A549 (cell line): ENCODE measurements around the gene LRP6. TPM values are rescaled to one million over a fixed set of nuclear protein-coding genes. Genes with fewer than 3 reads are reported as not detected.

ENCODE experiments used
- ATAC-seq, 2 experiments: fragments of 200-7000 bp in 1 of 2; fragments of >200 bp in 1 of 2; cut with Nextera tagmentation in 1 of 2; cut with Tn5 transposase in 1 of 2; 3 replicates each; pipeline versions ENCODE4 v1.8.0 to v1.9.1; 2018 to 2020; ENCODE audit warnings: mild to moderate bottlenecking in 1 of 2, moderate library complexity in 1 of 2
- CTCF ChIA-PET: fragments of 300-600 bp; sonication (Branson Sonifier 250); formaldehyde crosslinking; extraction: SDS; loops from one replicate; lab custom pipeline; 2021; ENCODE audit warnings: antibody characterized with exemption, inconsistent platforms; lab: Yijun Ruan, JAX
- POLR2A ChIA-PET: fragments of 350-600 bp; formaldehyde crosslinking; extraction: SDS; loops from one replicate; lab custom pipeline; 2021; ENCODE audit warnings: antibody characterized with exemption, inconsistent platforms; lab: Yijun Ruan, JAX
- DNase-seq, 2 experiments: peaks; one replicate each; pipeline versions ENCODE4 v3.0.0 to v3.0.0-alpha.2; 2011 to 2016; ENCODE audit warnings: low read depth in 1 of 2, low spot score in 1 of 2
- FAIRE-seq: peaks from 2 replicates; lab custom pipeline; 2011; peaks lifted over from hg19 to GRCh38; lab: Jason Lieb, UNC
- H3K27ac ChIP-seq, 2 experiments: fragments of >200 bp; sonication (Bioruptor Twin); formaldehyde crosslinking; 3 replicates each; pipeline ENCODE4 v1.5.1; 2016 to 2017
- H3K4me1 ChIP-seq: fragments of >200 bp; sonication (Bioruptor Twin); formaldehyde crosslinking; 3 replicates; pipeline ENCODE4 v1.6.1; 2016
- H3K4me2 ChIP-seq: fragments of >200 bp; sonication (Bioruptor Twin); formaldehyde crosslinking; 3 replicates; pipeline ENCODE4 v1.6.1; 2016
- H3K4me3 ChIP-seq: fragments of >200 bp; sonication (Bioruptor Twin); formaldehyde crosslinking; 3 replicates; pipeline ENCODE4 v1.5.1; 2016
- H3K9me3 ChIP-seq: fragments of >200 bp; sonication (Bioruptor Twin); formaldehyde crosslinking; 3 replicates; pipeline ENCODE4 v1.6.1; 2016
- BHLHE40 ChIP-seq: IDR thresholded peaks from 2 replicates; pipeline ENCODE4 v1.6.1; 2012; ENCODE audit warnings: low read depth, low read length, inconsistent platforms
- CBX2 ChIP-seq: fragments of 200-600 bp; sonication (generic); IDR thresholded peaks from 2 replicates; pipeline ENCODE4 v1.6.1; 2016; ENCODE audit warnings: low read depth, mild to moderate bottlenecking, borderline replicate concordance
- EHF ChIP-seq: fragments of 250-450 bp; sonication (Bioruptor Pico); IDR thresholded peaks from 2 replicates; pipeline ENCODE4 v1.5.0; 2020; ENCODE audit warnings: mild to moderate bottlenecking
- EP300 ChIP-seq, 2 experiments: fragments of >200 bp; sonication (Bioruptor Twin); formaldehyde crosslinking; IDR thresholded peaks; 2 replicates in 1 of 2; 3 replicates in 1 of 2; pipeline ENCODE4 v1.6.1; 2016 to 2017
- FOSB ChIP-seq: fragments of 250-450 bp; sonication (Bioruptor Pico); IDR thresholded peaks from 2 replicates; pipeline ENCODE4 v1.5.0; 2020; ENCODE audit warnings: mild to moderate bottlenecking, moderate library complexity
- FOSL2 ChIP-seq, 2 experiments: fragments of 450-650 bp in 1 of 2; fragments of >200 bp in 1 of 2; sonication (Bioruptor Twin) in 1 of 2; formaldehyde crosslinking; IDR thresholded peaks; 2 replicates each; pipeline versions ENCODE4 v1.5.0 to v1.6.1; 2016 to 2020; ENCODE audit warnings: mild to moderate bottlenecking in 1 of 2, moderate library complexity in 1 of 2
- GATA3 ChIP-seq: IDR thresholded peaks from 2 replicates; pipeline ENCODE4 v1.6.1; 2012; ENCODE audit warnings: borderline replicate concordance
- HDAC2 ChIP-seq: fragments of 200-600 bp; sonication (generic); IDR thresholded peaks from 2 replicates; pipeline ENCODE4 v1.6.1; 2016
- HOXA7 ChIP-seq: fragments of 250-450 bp; sonication (Bioruptor Pico); IDR thresholded peaks from 2 replicates; pipeline ENCODE4 v1.5.0; 2020; ENCODE audit warnings: mild to moderate bottlenecking, moderate library complexity
- HOXB5 ChIP-seq: fragments of 250-450 bp; sonication (Bioruptor Pico); IDR thresholded peaks from 2 replicates; pipeline ENCODE4 v1.5.0; 2020; ENCODE audit warnings: mild to moderate bottlenecking, moderate library complexity
- JUNB ChIP-seq: fragments of >200 bp; sonication (Bioruptor Twin); formaldehyde crosslinking; IDR thresholded peaks from 2 replicates; pipeline ENCODE4 v1.6.1; 2016
- KDM1A ChIP-seq: fragments of 200-600 bp; sonication (generic); IDR thresholded peaks from 2 replicates; pipeline ENCODE4 v1.6.1; 2016; ENCODE audit warnings: low read depth, mild to moderate bottlenecking
- KDM5A ChIP-seq: fragments of 200-600 bp; sonication (generic); IDR thresholded peaks from 2 replicates; pipeline ENCODE4 v1.6.1; 2016; ENCODE audit warnings: antibody characterized with exemption, mild to moderate bottlenecking
- MAFK ChIP-seq: fragments of 450-650 bp; IDR thresholded peaks from 2 replicates; pipeline ENCODE4 v1.6.1; 2014; ENCODE audit not compliant: partially characterized antibody
- NFE2L2 ChIP-seq: fragments of 150-350 bp; conservative IDR thresholded peaks from 2 replicates; pipeline ENCODE4 v1.6.1; 2014; ENCODE audit warnings: low read length
- NPAS2 ChIP-seq: fragments of 250-450 bp; sonication (Bioruptor Pico); IDR thresholded peaks from 2 replicates; pipeline ENCODE4 v1.8.0; 2022; ENCODE audit warnings: mild to moderate bottlenecking, moderate library complexity, borderline replicate concordance
- PHF8 ChIP-seq: fragments of 200-600 bp; sonication (generic); IDR thresholded peaks from 2 replicates; pipeline ENCODE4 v1.6.1; 2016; ENCODE audit warnings: low read depth, mild to moderate bottlenecking, antibody characterized with exemption, moderate library complexity, borderline replicate concordance
- POLR2AphosphoS2 ChIP-seq: conservative IDR thresholded peaks from 2 replicates; pipeline ENCODE4 v1.6.1; 2012; ENCODE audit warnings: low read length, improper control_type of control experiment, inconsistent platforms
- RNF2 ChIP-seq: fragments of 200-600 bp; sonication (generic); IDR thresholded peaks from 2 replicates; pipeline ENCODE4 v1.6.1; 2016; ENCODE audit warnings: low read depth, mild to moderate bottlenecking, antibody characterized with exemption, moderate library complexity, borderline replicate concordance
- SMC3 ChIP-seq: fragments of >200 bp; sonication (Bioruptor Twin); formaldehyde crosslinking; IDR thresholded peaks from 3 replicates; pipeline ENCODE4 v1.6.1; 2018; ENCODE audit warnings: inconsistent platforms
- TFCP2L1 ChIP-seq: fragments of 250-450 bp; sonication (Bioruptor Pico); IDR thresholded peaks from 2 replicates; pipeline ENCODE4 v1.5.0; 2021; ENCODE audit warnings: mild to moderate bottlenecking
- ZC3H11A ChIP-seq: fragments of 450-650 bp; IDR thresholded peaks from 2 replicates; pipeline ENCODE4 v1.6.1; 2014; ENCODE audit warnings: antibody characterized with exemption, mild to moderate bottlenecking
- ZSCAN20 ChIP-seq: fragments of 250-450 bp; sonication (Bioruptor Pico); IDR thresholded peaks from 2 replicates; pipeline ENCODE4 v1.8.0; 2022; ENCODE audit warnings: mild to moderate bottlenecking, moderate library complexity
- WGBS: methylation state at CpG from one replicate; pipeline ENCODE4 v1.1.6; 2017; ENCODE audit errors: missing lambda C conversion rate; 5-methylcytosine and 5-hydroxymethylcytosine counted together
- polyA plus RNA-seq, 4 experiments: library from polyadenylated mRNA; depleted of rRNA in 3 of 4; stranded (reverse); fragments of >200 nt; fragmentation: RNase III in 1 of 4; extraction: RNeasy Plus Mini Kit Qiagen cat#74134 plus additional on column Dnase treatment in 1 of 4; gene quantifications; 2 replicates in 3 of 4; 3 replicates in 1 of 4; pipeline ENCODE4 v1.2.3, GENCODE V29; 2011 to 2017
- TF ChIP-seq, protein P1 (sequence below): fragments of 450-650 bp; IDR thresholded peaks from 2 replicates; pipeline ENCODE4 v1.6.1; 2014; ENCODE audit warnings: antibody characterized with exemption
- TF ChIP-seq, protein P2 (sequence below): fragments of >200 bp; sonication (Bioruptor Twin); formaldehyde crosslinking; IDR thresholded peaks from 3 replicates; pipeline ENCODE4 v1.5.1; 2016
- TF ChIP-seq, protein P3 (sequence below): IDR thresholded peaks from 2 replicates; pipeline ENCODE4 v1.6.1; 2012; ENCODE audit warnings: low read depth, borderline replicate concordance

Gene LRP6
- polyA plus RNA-seq, 2 of the 4 experiments (the other 2 are of a cell fraction), result 26.6 to 50.3 TPM

- DNase-seq (peak in 1 of 2 experiments; percentile 21), FAIRE-seq (no peak), ATAC-seq (peak in 1 of 2 experiments; percentile 79; a peak in 3 of 6 replicates)
- Histone ChIP-seq H3K27ac (no peak overlapping the region), H3K4me1 (peaks cover 36% of the 10 kb centered on the region), H3K9me3 (no peaks in the 10 kb centered on the region), H3K4me3 (no peak overlapping the region), H3K4me2 (peak overlapping the region; percentile 27)
- POLR2A ChIA-PET, result no interaction called here
- WGBS, result 74% methylated on average over 5 of the region's 5 CpGs
- CTCF ChIA-PET, result interaction anchor here (0.7 to 1.4 kb wide), 4 partner anchors 12 to 87 kb away, joined by 3 to 4 read pairs (median 4); no protein-coding TSS in a partner anchor
- TF ChIP-seq JUNB (no peak), HOXA7 (no peak), PHF8 (no peak), FOSL2 (IDR thresholded peaks at IDR 0.05) (no peak), FOSL2 (CRISPR knock-in tag; IDR thresholded peaks at IDR 0.05) (no peak), KDM5A (no peak), ZSCAN20 (CRISPR knock-in tag) (no peak), MAFK (no peak), FOSB (no peak), HDAC2 (no peak), RNF2 (no peak), EP300 (IDR thresholded peaks at IDR 0.05) (no peak), TFCP2L1 (CRISPR knock-in tag) (no peak), NPAS2 (CRISPR knock-in tag) (no peak), SMC3 (no peak), POLR2AphosphoS2 (no peak), HOXB5 (no peak), BHLHE40 (no peak)
- TF ChIP-seq, protein P1, sequence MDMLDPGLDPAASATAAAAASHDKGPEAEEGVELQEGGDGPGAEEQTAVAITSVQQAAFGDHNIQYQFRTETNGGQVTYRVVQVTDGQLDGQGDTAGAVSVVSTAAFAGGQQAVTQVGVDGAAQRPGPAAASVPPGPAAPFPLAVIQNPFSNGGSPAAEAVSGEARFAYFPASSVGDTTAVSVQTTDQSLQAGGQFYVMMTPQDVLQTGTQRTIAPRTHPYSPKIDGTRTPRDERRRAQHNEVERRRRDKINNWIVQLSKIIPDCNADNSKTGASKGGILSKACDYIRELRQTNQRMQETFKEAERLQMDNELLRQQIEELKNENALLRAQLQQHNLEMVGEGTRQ, result no peak
- TF ChIP-seq, protein P2, sequence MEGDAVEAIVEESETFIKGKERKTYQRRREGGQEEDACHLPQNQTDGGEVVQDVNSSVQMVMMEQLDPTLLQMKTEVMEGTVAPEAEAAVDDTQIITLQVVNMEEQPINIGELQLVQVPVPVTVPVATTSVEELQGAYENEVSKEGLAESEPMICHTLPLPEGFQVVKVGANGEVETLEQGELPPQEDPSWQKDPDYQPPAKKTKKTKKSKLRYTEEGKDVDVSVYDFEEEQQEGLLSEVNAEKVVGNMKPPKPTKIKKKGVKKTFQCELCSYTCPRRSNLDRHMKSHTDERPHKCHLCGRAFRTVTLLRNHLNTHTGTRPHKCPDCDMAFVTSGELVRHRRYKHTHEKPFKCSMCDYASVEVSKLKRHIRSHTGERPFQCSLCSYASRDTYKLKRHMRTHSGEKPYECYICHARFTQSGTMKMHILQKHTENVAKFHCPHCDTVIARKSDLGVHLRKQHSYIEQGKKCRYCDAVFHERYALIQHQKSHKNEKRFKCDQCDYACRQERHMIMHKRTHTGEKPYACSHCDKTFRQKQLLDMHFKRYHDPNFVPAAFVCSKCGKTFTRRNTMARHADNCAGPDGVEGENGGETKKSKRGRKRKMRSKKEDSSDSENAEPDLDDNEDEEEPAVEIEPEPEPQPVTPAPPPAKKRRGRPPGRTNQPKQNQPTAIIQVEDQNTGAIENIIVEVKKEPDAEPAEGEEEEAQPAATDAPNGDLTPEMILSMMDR, result no peak
These were observed 26.0 kb downstream of the LRP6 start for GRCh38 chr12:12240662-12241340.

DNA sequence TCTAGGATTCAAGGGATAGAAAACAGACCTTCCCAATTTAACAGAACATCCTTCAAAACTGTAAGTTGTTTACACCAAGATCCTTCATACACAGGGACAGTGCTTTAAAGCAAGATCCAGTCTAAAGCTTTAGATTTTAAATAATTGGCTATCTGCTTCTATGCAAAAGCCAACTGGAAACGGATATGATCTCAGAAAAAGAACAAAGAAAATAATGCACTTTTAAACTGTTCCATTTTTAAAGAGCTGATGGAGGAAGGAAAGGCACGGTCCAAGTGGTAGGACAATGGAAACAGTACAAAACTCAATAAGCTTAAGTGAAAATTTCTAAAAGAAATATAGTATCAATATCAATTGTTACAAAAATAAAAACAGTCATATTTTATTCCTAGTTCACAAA lies 27.7 kb downstream of the LRP6 start:
- H3K27ac ChIP-seq, result no peak overlapping the region
- H3K9me3 ChIP-seq, result no peaks in the 10 kb centered on the region
- H3K4me2 ChIP-seq, result no peak overlapping the region
- ATAC-seq (no peak), FAIRE-seq (no peak), DNase-seq (no peak)
- CTCF ChIA-PET, result interaction anchor here (0.7 to 1.2 kb wide), 3 partner anchors 9 to 111 kb away, joined by 3 to 7 read pairs (median 3); no protein-coding TSS in a partner anchor
- 86% methylated on average over 2 of the region's 2 CpGs for WGBS
- no peak for TF ChIP-seq ZC3H11A
- no peak for TF ChIP-seq KDM1A
- no peak for TF ChIP-seq EHF (CRISPR knock-in tag)
- no peak for TF ChIP-seq GATA3
- no peak for TF ChIP-seq FOSB
- no peak for TF ChIP-seq JUNB
- no peak for TF ChIP-seq NFE2L2
- TF ChIP-seq CBX2, result no peak
- TF ChIP-seq, protein P3, sequence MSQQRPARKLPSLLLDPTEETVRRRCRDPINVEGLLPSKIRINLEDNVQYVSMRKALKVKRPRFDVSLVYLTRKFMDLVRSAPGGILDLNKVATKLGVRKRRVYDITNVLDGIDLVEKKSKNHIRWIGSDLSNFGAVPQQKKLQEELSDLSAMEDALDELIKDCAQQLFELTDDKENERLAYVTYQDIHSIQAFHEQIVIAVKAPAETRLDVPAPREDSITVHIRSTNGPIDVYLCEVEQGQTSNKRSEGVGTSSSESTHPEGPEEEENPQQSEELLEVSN, result no peak
- TF ChIP-seq HOXB5, result no peak
- POLR2A ChIA-PET, result interaction anchor here (0.9 kb wide), 1 partner anchor 28 kb away, joined by 3 read pairs; the partner anchor contains the start of gene LRP6
- H3K4me3 ChIP-seq, result no peak overlapping the region
- peaks cover 36% of the 10 kb centered on the region for H3K4me1 ChIP-seq
